Adipose tissue (tissue), 3 donors: ENCODE data around the gene RNF144A. TPM values are rescaled to one million over a fixed set of nuclear protein-coding genes. Genes with fewer than 3 reads are reported as not detected.
"Not testable (repeated sequence)": the region's sequence is repeated elsewhere in the genome, so short reads cannot be mapped to it uniquely, and the experiment has no call there.

Experiments
- H3K27ac ChIP-seq: one replicate; pipeline ENCODE4 v1.5.1; 2013; ENCODE audit warnings: low read depth, low read length
- WGBS, 3 donors: extraction: QIAGEN DNeasy Blood & Tissue Kit; methylation state at CpG; one replicate each; pipeline ENCODE4 v1.1.7; 2013; 5-methylcytosine and 5-hydroxymethylcytosine counted together
- polyA plus RNA-seq, 3 donors: library from polyadenylated mRNA; stranded (reverse); fragments of 200-250 nt; gene quantifications; one replicate each; pipeline ENCODE4 v1.2.3, GENCODE V29; 2013
- donor health status: healthy with polysubstance abuse.
- donor health status: Bipolar disorder and iron deficiency.
- donor health status: healthy.

The RNF144A gene
- polyA plus RNA-seq, 3 donors = 4.9 to 18.4 (median 6.1) TPM

DNA sequence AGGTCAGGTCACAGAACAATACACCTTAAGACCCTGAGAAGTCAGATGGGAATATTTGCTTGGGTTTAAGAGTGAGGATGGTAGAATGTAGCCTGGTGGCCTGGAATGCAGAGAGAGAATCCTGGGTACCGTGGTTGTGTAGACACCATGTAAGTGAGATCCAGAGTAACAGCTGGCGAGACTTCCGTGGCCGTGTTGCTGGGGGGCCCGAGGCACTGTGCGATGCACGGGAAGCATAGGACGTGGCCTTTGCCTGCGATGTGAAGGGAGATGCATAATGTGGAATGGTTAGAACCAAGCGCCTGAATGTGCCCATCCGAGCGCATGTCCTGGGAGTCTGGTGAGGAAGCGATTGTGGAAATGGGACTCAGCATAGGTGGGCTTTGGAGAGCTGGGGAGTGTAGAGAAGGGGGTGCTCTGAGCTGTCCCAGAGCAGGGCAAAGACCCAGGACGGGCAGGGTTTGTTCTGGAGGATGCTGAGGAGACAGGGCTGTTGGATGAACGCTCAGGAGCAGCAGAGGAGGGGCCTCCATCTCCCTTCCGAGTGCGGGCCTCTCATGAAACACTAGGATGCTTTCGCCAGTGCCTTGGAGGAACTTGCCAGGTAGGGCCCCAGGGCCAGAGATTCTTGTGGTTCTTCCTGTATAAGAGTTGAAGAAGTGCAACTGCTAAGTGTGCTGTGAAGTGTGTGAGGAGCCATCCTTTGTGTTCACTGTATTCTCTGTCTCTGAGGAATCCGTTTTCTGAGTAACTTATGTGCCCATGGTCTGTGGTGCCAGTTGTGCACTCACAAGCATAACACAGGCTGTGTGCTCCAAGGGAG is 7.1 kb downstream of the RNF144A start:
- no peak overlapping the region for H3K27ac ChIP-seq
- 86 to 95% (median 89%) methylated on average over 19 of the region's 19 CpGs for WGBS, 3 donors

DNA sequence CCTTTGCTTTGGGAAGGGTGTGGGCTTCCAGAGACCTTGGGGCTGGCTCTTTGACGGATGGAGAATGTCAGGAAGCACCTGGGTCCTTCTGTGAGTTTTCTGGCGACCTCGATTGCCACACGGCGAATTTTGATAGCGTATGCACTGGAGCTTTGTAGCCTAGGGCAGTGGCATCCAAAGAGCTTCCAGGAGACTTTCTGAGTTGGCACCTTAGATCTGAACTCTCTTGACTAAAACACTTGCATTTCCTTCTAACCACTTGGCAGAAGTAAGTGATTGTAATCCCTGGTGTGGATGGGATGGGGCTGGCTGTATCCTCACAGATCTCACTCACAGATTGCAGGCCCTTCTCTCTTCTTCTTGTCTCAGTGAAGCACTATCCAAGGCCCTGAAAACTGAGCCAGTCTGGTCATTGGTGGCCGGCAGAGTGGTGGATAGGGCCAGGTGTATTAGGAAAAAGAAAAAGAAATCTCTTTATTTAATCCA is 7.8 kb downstream of the RNF144A start:
- no peak overlapping the region for H3K27ac ChIP-seq
- WGBS, 3 donors = 48 to 65% (median 51%) methylated on average over 7 of the region's 7 CpGs

DNA sequence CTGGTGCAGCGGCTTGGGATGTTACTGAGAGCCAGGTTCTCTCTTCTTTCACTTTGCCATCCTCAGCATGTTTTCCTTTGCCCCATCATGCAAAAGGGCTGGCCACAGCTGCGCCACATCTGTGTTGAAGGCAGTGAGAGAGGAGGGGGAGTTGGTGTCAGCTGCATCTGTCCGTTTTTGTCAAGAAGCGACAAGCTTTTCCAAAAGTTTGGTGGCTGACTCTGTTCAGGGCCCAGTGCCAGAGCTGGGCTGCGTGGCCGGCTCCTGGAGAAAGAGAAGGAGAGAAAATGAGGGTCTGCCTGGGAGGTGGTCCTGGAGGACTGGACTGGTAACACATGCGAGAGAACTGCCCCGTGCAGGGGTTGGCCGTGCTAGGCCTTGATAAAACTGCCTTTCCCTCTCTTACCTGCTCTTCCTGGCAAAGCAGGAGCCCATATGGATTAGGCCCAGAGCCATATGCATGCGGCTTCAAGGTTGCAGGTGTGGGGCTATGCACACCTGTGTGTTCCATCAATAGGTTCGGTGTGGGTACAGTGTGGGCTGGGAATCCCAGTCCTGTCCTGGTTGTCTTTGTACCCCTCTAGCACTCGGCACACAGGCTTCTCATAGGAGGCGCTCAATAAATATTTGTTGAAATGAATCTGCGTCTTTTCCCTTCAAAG is 9.0 kb downstream of the RNF144A start:
- H3K27ac ChIP-seq = no peak overlapping the region
- 54 to 92% (median 90%) methylated on average over 13 to 14 of the region's 14 CpGs for WGBS, 3 donors

DNA sequence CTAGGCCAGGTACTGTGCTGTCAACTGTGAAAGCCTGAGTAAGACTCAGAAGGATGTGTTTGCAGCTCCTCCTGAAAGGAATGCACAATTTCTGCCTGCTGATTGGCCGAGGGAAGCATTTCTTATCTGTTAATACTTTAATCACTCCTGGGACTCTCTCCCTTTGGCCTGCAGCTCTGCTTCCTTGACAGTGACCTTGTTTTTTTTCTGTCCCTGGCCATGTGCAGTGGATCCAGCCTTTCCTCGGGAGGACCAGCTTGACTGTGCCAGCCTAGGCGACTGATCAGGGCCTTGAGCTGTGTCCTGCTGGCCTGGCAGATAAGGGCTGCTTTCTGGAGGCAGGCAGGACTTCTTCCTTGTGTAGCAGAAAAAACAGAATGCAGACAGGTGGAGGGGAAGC is 10.0 kb downstream of the RNF144A start:
- H3K27ac ChIP-seq = no peak overlapping the region
- 12 to 37% (median 27%) methylated on average over 3 of the region's 3 CpGs for WGBS, 3 donors

DNA sequence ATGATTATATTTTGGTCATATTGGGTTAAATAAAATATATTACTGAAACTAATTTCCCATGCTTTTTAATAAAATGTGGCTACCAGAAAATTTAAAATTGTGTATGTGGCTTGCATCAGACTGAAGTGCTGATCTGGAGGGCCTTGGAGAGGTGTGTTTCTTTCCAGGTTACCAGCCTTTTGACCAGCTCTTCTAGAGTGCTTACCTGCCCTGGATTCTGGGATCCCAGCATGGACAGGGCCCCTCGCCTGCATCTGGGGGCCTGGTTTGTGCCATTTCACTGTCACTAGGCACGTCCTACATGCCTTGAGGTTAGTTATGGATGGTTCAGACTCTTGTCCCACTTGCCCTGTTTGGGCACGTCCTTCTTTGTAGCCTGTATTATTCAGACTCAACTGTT is 10.5 kb downstream of the RNF144A start:
- 90 to 100% (median 98%) methylated on average over 3 of the region's 3 CpGs for WGBS, 3 donors
- H3K27ac ChIP-seq = no peak overlapping the region

DNA sequence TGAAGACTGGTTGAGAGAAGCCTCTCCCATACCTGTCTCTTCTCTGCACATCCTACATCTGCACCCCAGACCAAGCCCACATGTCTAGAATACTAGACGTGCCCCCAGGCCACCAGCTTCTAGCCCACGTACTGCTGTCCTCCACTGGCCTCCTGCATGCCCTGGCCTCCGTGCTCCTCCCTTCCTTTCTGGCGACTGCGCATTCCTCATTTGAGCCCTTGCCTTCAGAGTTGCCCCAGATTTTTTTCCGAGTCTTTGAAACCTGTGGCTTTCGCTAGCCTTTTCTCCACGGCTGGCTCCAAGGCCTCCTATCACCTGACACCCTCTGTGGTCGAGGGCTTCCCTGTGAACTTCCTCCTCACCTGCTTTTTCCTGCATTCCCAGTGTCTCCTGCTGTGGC is 11.2 kb downstream of the RNF144A start:
- no peak overlapping the region for H3K27ac ChIP-seq
- WGBS, 3 donors = 77 to 87% (median 79%) methylated on average over 9 of the region's 9 CpGs

DNA sequence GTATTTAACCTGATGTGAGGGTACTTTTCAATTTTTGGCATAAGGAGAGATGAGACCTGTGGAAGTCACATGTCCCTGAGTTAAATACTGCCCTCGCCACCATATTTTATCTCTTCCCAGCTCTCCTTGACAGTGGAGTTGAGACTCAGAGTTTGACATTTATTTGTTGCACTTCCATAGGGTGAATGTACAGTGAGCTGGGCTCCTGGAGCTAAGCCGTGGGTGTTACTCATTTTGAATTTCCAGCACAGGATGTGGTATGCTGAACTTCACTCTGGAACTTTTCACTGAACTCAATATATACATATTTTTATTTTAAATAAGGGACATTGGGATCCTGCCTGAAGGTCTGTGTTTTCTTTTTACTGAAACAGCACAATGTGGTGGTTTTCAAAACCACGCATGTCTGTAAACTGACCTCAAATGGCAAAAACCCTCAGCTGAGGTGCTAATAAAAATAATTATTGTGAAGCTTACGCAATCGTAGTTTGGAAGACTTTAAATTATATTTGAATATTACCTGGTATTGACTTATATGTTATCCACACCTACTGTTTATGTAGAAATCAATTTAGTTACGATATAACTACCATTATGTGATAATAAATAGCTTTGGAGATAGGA is 12.1 kb downstream of the RNF144A start:
- H3K27ac ChIP-seq = no peak overlapping the region
- 59 to 75% (median 69%) methylated on average over 6 of the region's 6 CpGs for WGBS, 3 donors

DNA sequence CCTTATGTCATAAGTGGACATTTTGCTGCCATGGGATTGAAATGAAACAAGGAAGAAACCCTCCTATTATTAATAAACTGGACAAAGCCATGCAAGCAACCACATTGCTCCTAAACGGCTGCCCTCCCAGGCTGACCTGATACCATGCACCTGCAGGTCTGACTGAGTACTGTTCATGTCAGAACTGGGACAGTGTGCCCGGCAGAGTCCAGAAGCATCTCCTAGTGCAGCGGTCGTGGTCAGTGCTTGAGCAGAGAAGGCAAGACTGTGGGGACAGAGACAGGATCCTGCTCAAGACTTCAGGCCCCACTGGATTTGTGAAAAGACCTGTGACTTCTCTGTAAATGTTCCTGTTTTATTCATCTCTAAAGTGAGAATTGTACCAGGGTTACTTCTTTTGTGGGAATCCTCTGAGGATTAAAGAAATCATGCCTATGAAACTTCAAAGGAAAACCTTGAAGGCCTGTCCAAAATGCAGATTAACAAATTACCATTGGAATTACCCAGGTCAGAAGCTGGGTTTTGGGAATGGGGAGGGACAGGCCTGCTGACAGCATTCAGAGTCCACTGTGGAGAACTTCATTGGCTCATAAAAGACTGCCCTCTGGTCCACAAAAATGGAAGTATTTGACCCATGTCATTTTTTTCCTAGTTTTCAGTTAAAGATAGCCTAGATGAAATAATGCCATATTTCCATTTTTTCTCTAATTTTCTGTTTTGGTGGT is 13.9 kb downstream of the RNF144A start:
- H3K27ac ChIP-seq = no peak overlapping the region
- WGBS, 3 donors = 64 to 78% (median 74%) methylated on average over 4 of the region's 4 CpGs

DNA sequence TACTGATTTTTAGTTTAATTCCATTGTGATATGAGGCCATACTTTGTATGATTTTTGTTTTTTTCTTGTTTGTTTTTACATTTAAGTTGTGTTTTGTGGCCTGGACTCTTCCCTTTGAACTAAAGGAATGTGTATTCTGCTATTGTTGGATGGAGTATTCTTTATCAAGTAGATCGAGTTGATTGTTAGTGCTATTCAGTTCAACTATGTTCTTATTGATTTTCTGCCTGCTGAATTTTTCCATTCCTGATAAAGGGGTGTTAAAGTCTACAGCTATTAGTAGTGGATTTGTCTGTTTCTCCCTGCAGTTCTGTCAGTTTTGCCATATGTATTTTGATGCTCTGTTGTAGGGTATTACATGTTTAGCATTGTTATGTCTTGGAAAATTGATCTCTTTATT is 14.5 kb downstream of the RNF144A start:
- H3K27ac ChIP-seq = no peak overlapping the region
- WGBS, 3 donors = 37 to 94% (median 85%) methylated on average over 1 of the region's 1 CpG

DNA sequence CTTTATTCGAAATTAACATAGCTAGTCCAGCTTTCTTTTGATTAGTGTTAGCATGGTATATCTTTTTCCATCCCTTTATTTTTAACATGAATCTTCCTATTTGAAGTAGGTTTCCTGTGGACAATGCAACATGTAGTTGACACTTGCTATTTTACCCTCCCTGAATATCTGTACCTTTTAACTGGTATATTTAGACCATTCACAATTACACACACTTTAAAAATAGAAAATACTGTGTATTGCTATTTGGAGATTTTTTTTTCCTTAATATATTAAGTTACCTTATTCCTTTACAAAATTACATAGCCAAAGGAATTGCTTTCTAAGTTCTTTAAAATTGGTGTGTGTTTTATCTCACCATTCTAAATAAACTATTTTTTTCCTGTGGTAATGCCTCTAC is 15.0 kb downstream of the RNF144A start:
- H3K27ac ChIP-seq = no peak overlapping the region
- 69 to 95% (median 95%) methylated on average over 1 of the region's 1 CpG for WGBS, 3 donors

DNA sequence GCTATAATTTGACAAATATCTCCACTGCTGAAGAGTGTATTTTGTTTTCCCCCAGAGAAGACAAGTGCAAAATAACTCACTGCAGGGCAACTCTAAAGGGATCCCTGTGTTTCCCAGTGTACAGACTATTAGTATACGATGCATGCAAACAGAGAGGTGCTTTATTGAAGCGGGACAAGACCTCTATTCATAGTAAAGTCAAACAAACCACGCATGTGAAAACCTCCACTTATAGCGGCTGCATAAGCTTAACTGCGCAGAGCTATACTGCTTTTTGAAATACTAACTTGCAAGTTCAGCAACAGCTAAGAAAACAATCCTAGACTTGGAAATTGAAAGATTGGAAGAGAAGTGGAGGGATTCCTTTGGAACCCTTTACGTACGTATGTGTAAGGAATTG is 15.6 kb downstream of the RNF144A start:
- H3K27ac ChIP-seq = no peak overlapping the region
- 72 to 96% (median 95%) methylated on average over 7 of the region's 7 CpGs for WGBS, 3 donors

DNA sequence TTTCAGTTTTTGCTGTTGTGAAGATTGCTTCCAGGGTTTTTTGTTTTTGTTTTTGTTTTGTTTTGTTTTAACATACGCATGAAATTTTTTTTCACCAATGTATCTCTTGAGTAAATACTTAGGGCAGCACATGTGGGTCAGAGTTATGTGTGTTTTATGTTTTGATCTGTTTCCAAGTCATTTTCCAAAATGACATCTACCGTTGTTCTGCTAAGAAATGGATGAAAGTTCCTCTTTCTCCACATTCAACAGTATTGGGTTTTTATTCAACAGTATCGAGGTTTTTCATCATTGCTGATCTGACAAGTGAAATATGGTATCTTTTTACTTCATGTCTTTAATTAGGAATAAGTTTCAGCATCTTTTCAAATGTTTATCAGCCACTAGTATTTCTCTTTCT is 16.7 kb downstream of the RNF144A start:
- WGBS, 3 donors = 48 to 57% (median 49%) methylated on average over 3 of the region's 3 CpGs
- no peak overlapping the region for H3K27ac ChIP-seq

DNA sequence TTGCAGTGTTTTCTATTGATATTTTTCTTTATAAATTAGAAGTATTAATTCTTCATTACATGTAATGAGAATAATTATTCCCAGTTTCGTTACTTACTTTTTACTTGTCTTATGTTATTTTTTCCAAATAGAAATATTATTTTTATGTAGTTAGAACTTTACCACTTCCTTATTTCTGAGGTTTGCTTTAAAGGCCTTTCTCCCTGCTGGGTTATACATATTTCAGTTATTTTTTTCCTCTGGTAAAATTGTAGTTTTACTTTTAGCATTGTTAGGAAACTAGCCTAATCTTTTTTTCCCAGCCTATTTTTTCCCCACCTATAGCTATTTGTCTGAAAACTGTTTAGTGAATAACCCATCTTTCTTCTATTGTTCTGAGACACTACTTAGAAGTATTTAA is 17.1 kb downstream of the RNF144A start:
- 55 to 92% (median 78%) methylated on average over 1 of the region's 1 CpG for WGBS, 3 donors
- H3K27ac ChIP-seq = no peak overlapping the region

DNA sequence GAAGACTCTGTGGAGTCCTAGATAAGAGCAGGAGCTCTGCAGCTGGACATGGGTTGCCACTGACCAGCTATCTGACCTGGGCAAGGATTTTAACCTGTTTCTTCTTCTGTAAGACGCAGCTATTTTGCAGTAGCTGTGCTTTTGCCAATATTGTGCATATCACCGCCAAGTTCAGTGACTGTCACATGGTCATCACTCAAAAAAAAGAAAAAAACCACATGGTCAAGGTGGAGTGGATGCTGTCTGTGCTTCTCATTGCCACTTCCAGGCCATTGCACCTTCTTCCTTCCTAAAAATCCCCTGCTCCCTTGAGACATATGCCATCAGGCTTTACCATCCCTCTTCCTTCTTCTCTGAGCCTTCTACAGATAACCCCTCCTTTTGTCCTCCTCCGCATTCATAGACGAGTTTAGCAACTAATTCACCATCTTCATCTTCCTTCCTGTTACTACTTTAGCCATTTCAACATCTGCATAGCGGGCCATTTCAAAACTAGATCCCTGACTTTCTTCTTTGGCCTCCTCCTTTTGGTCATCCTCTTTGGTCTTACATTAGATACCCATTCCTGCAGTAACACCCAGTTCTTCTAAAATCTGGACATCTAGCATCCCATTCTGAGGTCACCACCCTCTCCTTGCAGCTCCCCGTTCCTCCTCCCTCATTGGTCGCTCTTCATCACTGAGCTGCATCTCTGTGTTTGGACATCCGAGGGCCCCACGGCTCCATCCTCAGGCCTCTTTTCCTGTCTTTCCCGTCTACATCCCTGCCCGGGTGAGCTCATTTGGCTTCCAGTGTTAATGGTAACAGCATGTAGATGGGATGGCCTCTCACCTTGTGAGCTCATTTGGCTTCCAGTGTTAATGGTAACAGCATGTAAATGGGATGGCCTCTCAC is 17.8 kb downstream of the RNF144A start:
- H3K27ac ChIP-seq = no peak overlapping the region
- 62 to 93% (median 72%) methylated on average over 11 of the region's 11 CpGs for WGBS, 3 donors

DNA sequence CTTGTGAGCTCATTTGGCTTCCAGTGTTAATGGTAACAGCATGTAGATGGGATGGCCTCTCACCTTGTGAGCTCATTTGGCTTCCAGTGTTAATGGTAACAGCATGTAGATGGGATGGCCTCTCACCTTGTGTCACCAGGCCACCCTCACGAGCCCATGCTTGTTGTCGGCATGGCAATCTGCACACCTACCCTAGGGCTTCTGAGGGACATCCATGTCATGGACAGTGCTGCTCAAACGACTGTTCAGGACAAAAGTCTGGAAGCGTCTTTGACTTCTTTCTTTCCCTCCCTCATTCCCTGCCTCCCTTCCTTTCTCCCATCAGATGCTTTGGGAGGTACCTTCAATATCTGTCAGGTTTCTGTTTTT is 18.4 kb downstream of the RNF144A start:
- H3K27ac ChIP-seq = not testable (repeated sequence)
- WGBS, 3 donors = 91 to 93% (median 91%) methylated on average over 4 of the region's 4 CpGs

DNA sequence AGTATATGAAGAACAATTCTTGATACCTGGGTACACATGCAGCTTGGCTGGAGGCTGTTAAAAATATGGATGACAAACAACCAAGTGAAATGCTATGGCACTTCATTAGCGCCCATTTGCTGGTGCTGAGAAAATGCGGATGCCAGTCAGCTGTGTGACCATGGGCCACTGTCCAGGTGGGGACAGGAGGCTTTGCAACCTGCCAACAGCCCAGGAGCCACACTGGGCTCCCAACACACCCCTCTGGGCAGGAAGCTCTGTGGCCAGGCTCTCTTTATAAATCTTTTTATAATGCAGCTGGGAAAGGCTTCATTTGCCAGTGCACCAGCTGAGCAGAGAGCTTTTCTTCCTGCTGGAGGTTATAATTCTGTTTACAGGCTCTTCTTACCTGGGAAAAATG is 19.9 kb downstream of the RNF144A start:
- 51 to 97% (median 96%) methylated on average over 2 of the region's 2 CpGs for WGBS, 3 donors

DNA sequence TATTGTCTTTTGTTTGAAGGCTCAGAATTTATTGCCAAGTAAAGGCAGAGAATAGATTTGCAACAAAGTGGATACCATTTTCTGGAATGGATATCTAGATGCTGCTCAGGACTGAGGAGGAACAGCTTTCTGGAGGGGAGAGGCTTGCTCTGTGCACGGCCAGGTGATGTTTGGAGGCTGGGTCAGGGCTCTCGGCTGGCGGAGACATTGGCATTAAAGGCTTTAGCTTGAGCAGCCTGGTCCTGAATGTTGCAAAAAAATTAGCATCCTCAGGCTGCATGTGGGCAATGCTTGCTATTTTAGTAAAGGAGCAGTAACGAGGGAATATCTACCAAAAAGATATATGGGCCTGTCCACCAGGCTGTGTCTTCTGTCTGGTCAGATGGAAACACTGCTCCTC is 20.4 kb downstream of the RNF144A start:
- H3K27ac ChIP-seq = no peak overlapping the region
- WGBS, 3 donors = 50 to 84% (median 81%) methylated on average over 4 of the region's 4 CpGs

More for the DNA sequence above, 19.9 kb downstream of the RNF144A start:
- no peak overlapping the region for H3K27ac ChIP-seq

DNA sequence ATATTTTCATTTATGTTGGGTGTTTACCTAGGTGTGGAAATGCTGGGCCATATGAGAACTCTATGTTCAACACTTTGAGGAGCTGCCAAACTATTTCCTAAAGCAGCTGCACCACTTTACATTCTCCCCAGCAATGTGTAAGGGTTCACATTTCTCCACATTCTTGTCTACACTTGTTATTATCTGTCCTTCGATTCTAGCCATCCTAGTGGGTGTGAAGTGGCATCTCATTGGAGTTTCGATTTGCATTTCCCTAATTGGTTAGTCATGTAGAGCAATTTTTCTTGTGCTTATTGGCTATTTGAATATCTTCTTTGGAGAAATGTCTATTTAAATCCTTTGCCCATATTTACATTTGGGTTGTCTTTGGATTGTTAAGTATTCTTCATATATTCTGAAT is 21.9 kb downstream of the RNF144A start:
- H3K27ac ChIP-seq = no peak overlapping the region
- 83 to 91% (median 85%) methylated on average over 2 of the region's 2 CpGs for WGBS, 3 donors
